GM12865 (cell line): ENCODE data around the gene SAMD1.

ENCODE experiments used
- DNase-seq: peaks from one replicate; pipeline ENCODE4 v3.0.0; 2010; ENCODE audit warnings: low read depth
- H3K4me3 ChIP-seq: 2 replicates; pipeline ENCODE4 v1.5.1; 2011; ENCODE audit warnings: mild to moderate bottlenecking, low read depth, low read length, control low read depth
- TF ChIP-seq, protein P1 (sequence below): IDR thresholded peaks from 2 replicates; pipeline ENCODE4 v1.5.1; 2011; ENCODE audit warnings: low read length, control low read depth, low read depth, inconsistent platforms; ENCODE audit not compliant: insufficient read depth; ENCODE audit errors: missing control alignments

Gene SAMD1

DNA sequence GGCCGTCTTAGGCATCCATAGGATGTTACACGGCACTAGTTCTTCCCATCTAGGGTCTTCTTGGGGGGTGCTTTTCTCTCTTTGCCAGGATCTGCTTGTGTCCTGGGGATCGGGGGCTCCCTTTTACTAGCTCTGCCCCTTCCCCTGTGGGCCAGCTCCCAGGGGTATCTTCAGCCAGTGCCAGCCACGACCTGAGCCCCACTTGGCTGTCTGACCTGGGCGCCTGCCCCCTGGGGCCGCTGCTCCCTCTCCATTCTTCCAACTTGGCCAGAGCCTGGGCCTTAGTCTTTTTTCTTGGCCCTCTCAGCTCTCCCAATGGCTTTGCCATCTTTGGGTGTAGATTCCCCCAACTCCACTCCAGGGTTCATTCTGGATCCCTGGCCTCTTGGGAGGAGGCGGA lies 23.9 kb upstream of the SAMD1 start:
- DNase-seq: no peak
- TF ChIP-seq, protein P1, sequence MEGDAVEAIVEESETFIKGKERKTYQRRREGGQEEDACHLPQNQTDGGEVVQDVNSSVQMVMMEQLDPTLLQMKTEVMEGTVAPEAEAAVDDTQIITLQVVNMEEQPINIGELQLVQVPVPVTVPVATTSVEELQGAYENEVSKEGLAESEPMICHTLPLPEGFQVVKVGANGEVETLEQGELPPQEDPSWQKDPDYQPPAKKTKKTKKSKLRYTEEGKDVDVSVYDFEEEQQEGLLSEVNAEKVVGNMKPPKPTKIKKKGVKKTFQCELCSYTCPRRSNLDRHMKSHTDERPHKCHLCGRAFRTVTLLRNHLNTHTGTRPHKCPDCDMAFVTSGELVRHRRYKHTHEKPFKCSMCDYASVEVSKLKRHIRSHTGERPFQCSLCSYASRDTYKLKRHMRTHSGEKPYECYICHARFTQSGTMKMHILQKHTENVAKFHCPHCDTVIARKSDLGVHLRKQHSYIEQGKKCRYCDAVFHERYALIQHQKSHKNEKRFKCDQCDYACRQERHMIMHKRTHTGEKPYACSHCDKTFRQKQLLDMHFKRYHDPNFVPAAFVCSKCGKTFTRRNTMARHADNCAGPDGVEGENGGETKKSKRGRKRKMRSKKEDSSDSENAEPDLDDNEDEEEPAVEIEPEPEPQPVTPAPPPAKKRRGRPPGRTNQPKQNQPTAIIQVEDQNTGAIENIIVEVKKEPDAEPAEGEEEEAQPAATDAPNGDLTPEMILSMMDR: no peak
- no peak overlapping the region for H3K4me3 ChIP-seq

DNA sequence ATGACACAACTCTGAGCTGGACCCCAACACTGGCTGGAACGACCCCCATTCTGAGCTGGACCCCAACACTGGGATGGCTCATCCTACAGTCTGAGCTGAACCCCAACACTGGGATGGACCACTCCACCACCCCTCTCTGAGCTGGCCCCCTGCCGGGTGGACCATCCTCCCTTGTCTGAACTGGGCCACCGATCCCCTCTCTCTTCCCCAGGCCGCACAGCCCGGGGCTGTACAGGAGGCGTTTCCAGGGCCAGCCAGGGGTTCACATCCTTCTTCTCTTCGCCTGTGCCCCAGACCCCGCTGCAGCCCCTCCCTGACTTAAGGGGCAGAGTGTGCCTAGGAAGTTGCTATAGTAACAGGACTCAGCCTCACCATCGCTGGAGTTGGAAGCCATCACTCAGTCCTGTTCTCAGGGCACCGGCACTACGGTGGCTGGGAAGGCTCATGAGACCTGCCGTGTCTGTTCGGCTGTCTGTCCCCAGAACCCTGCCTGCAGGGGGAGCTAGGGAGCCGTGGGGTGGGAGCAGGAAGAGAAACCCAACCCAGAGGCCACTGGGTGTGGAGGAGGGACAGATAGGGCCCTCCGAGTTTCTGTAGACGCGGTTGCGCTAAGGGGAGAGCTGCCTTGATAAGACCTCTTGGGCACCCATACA lies 23.3 kb upstream of the SAMD1 start:
- TF ChIP-seq, protein P1: peak; percentile 36
- H3K4me3 ChIP-seq: no peak overlapping the region
- peak; percentile 41 for DNase-seq

DNA sequence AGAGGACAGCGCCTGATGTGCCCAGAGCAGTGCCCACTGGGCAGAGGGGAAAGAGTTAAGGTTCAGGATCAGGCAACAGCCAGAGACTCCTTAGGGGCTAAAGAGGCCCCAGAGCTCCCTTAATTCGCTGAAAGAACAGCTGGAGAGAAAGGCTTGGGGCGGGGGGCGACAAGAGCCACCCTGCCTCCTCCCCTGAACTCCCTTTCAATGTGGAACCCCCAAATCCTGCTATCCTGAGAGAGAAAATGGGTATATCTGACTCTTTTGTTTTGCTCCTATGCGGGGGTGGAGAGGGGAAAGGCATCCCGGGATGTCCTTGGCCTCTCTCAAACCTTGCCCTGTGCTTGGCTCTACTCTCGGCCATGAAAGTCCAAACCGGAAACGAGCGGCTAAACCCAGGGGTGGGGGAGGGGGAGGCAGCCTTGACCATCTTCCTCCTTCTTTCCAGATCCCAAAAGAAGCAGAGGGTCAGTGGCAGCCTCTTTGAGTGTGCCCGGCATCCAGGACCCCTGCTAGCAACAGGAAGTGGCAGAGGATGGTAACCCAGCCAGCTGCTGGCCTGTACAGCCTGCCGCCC lies 22.3 kb upstream of the SAMD1 start:
- no peak for DNase-seq
- H3K4me3 ChIP-seq: no peak overlapping the region
- TF ChIP-seq, protein P1: no peak

DNA sequence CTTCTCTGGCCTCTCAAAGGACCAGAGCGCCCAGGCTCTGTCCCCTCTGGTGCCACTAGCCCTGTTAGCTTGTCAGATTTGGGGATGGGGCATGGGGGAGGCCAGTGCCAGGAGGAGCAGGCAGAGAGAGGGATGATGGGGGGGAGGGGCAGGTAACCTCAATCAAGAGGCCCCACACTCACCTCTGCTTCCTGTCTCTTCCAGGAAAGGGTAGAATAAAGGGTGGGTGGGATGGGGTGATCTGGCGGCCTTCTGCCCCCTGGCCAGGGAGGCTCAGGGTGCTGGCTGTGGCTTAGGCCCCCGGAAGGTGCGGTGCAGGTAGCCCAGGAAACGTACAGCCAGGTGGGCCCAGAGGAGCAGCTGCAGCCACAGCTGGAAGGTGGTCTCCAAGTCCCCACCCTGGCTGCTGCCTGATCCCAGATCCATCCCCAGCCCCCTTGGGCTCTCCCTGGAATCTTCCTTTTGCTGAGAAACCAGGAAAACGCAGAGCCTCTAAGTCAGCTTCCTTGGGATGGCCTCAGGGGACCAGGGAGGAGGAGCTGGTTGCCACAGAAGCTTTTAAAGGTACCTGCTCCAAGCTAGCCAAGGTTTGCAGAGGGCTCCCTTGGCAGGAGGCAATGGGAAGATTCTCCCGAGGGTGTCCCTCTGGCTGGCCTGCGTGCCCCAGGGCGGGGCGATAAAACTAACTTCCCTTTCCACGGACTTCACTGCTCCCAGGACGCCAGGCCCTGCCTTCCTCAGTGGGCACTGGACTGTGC lies 21.7 kb upstream of the SAMD1 start:
- no peak for DNase-seq
- H3K4me3 ChIP-seq: no peak overlapping the region
- TF ChIP-seq, protein P1: no peak

DNA sequence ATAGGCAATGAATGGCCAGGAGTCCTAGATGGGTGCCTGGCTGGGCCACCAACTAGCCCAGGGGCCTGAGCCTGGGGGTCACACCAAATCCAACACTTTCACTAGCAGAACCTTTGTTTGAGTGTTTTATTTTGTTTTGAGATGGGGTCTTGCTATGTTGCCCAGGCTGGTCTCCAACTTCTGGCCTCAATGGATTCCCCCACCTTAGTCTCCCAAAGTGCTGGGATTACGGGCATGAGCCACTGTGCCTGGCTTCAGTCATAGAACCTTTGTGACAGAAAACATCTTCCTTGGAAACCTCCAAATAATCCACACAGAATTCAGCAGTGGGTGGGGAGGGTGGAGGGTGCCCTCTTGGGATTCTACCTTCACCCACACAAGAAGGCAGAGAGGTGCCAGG lies 20.9 kb upstream of the SAMD1 start:
- H3K4me3 ChIP-seq: no peak overlapping the region
- TF ChIP-seq, protein P1: no peak
- DNase-seq: no peak

DNA sequence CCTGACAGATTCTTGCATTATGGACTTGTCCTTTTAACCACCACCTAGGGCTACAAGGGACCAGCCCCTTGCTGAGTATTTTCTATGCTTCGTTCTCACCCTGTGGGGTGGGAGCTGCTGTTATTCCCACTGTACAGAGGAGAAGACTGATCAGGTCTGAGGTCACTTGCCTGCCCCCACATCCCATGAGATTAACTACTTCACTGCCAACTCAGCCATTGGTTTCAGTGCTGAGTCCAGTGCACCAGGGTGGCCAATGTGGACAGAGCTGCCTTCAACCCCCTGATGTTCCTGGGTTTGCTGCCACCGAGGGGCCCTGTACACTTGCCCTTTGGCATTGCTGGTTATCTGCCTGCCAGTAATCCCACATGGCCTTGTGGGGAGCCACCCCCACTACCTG lies 20.1 kb upstream of the SAMD1 start:
- TF ChIP-seq, protein P1: no peak
- no peak overlapping the region for H3K4me3 ChIP-seq
- DNase-seq: no peak
